ELR (cell line): ENCODE measurements around the gene SYNGR4.
"Not testable (repeated sequence)": the region's sequence is repeated elsewhere in the genome, so short reads cannot be mapped to it uniquely, and the experiment has no call there.

Experiments
- DNase-seq: peaks from one replicate; pipeline ENCODE4 v3.0.0-alpha.2; 2015; ENCODE audit warnings: low read depth

The SYNGR4 gene

DNA sequence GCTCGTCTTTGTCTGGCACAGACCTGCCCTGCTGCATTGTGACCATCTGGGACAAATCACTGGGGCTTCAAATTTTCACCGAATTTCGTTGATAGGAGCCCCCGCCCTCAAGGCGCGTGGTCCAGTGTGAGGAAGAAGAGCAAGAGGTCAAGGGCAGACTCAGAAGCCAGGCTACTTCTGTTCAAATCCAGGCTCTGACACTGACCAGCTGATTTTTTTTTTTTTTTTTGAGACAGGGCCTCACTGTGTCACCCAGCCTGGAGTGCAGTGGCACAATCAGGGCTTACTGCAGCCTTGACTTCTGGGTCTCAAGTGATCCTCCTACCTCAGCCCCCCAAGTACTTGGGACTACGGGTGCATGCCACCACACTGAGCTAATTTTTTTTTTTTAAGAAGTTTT lies 7.2 kb downstream of the SYNGR4 start:
- no peak for DNase-seq

DNA sequence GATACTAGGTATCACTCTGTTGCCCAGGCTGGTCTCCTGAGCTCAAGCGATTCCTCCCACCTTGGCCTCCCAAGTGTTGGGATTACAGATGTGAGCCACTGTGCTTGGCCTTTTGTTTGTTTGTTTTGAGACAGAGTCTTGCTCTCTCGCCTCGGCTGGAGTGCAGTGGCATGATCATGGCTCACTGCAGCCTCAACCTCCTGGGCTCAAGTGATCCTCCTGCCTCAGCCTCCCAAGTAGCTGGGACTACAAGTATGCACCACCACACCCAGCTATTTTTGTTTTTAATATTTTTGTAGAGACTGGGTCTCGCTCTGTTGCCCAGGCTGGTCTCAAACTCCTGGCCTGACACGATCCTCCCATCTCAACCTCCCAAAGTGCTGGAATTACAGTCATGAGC lies 7.6 kb downstream of the SYNGR4 start:
- not testable (repeated sequence) for DNase-seq

DNA sequence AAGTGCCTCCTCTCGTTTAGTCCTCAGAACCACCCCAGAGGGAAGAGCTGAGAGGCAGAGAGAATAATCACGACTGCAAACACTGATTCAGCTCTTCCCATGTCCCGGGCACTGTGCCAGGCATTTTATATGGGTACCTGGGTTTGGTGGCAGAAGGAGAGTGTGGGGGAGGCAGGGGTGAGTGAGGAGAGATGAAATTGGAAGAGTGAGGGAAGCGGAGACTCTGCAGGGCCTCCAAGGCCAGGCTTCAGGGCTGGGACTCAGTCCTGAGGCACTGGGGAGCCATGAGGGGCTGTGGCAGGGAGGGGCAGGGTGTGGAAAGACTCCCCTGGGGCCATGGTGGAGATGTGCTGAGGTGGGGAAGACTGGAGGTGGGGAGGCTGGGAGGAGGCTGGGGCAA lies 8.7 kb downstream of the SYNGR4 start:
- DNase-seq = no peak

DNA sequence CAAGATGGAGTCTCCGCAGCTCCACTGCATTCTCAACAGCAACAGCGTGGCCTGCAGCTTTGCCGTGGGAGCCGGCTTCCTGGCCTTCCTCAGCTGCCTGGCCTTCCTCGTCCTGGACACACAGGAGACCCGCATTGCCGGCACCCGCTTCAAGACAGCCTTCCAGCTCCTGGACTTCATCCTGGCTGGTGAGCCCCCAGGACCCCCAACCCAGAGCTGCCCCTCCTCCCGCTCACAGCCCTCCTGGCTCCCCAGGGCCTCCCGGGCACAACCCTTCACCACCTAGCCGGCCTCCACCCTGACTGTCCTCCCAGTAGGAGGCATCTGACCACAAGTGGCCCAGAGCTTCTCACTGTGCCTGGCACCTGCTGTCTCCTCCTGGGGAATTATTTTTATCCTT lies 9.4 kb downstream of the SYNGR4 start:
- DNase-seq = no peak

DNA sequence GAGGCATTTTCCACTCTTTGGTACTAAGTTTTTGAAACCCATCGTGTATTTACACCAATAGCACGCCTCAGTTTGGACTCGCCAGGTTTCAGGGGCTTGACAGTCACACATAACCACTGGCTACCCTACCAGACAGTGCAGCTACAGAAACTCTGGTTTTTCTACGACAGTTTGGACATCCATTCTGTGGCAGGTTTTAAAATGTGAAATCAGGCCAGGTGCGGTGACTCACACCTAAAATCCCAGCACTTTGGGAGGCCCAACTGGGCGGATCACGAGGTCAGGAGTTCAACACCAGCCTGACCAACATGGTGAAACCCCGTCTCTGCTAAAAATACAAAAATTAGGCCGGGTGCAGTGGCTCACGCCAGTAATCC lies 14.0 kb downstream of the SYNGR4 start:
- no peak for DNase-seq

DNA sequence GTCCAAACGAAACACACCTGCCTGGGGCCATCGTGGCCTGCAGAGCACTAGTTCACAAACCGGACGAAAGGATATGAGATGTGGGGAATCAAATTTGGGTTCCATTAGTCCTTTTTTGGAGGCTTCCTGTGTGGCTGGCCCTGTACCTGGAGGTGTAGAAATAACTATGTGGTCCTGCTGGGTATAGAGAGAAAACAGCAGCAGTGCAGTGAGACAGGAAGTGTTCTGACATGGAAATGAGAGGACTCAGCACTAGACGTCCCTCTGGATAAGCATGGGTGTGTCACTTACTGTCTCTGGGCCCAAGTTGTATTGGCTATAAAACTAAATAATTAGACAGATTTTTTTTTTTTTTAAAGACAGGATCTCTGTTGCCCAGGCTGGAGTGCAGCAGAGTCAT lies 14.9 kb downstream of the SYNGR4 start:
- DNase-seq = peak; percentile 41

DNA sequence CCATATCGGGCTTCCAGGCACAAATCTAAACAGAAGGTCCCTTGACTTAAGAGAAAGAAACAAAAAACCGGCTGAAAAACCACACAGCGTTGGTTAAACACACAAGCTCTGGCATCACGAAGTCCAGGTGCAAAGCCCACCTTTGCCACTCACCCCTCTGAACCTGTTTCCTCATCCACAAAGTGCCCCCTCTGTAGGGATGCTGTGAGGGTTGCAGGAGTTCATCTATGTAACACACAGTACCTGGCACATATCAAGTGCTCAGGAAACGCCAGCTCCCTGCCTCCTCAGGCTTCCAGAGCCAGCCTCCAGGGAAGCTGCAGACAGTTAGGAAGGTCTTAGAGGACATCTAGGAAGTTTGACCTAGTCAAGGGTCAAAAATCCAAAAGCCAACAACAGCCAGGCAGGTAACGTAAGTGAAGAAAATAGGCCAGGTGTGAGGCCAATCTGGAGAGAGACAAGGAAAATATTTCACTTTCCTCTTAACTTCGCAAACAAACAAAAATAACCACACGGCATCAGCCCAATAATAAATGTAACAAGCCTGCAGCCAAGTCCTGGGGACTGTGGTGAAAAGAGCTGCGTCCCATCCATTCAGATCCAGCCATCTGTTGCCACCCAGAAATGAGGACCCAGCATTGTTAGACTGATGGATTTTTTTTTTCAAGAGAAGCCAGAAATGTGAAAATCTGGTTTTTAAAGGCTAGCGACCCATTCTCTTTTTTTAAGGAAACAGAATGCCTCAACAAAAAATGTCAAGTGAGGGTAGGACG lies 17.2 kb downstream of the SYNGR4 start:
- no peak for DNase-seq

DNA sequence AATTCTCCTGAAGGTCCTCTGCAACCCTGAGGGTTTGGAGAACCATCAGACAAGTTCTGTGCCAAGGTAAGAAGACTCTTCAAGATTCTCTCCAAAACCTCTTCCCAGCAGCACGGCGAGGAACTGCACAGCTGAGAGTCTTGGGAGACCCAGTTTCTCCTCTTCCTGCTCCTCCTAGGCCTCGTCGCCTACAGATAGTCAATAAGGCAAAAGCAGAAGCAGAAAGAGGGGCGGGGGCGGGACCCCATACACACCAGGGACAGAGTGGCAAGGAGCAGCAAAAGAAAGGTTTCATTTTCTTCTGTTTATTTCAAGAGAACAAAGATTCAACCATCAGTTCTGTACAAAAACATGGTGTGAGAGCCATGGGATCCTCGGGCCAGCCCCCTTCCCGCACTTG lies 18.1 kb downstream of the SYNGR4 start:
- no peak for DNase-seq

DNA sequence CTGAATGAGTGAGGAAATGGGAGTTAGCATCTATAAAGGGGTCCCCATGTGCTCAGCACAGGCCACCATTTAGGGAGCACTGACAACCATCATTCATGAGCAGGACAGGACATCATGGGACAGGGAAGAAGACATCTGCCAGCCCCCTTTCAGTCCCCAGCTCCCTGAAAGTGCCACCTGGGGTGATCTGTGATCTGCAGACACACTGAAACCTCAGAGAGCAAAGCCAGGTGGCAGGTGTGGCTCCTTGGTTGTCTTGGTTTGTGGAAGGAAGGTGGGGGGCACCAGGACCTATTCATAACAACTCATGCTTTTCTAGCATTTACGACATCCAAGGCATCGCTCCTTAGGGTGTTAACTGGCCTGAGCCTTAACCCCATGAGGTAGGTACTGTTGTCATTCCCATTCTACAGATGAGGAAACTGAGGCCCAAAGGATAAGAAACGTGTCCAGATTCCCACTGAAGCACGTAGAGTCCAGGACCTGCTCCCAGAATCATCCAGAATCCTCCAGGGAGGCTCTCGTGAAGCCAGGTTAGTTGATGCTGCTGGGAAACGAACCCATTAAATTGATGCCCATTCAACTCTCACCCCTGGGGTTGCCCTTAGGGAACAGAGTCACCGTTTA lies 21.4 kb downstream of the SYNGR4 start:
- DNase-seq = no peak

DNA sequence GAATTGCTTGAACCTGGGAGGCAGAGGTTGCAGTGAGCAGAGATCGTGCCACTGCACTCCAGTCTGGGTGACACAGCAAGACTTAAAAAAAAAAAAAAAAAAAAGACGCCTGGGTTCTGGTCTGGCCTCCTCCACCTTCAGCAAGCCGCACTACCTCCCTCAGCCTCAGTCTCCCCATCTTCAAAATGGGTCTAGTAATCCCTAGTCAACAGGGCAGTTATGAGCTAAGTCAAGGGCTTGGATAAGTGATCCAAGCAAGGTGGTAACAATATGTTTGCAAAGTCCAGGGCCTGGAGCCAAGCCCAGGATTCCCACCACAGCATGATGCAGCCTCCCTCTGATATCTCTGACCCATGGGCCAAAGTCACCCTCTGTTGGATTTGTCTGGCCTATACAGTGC lies 22.8 kb downstream of the SYNGR4 start:
- DNase-seq = no peak

DNA sequence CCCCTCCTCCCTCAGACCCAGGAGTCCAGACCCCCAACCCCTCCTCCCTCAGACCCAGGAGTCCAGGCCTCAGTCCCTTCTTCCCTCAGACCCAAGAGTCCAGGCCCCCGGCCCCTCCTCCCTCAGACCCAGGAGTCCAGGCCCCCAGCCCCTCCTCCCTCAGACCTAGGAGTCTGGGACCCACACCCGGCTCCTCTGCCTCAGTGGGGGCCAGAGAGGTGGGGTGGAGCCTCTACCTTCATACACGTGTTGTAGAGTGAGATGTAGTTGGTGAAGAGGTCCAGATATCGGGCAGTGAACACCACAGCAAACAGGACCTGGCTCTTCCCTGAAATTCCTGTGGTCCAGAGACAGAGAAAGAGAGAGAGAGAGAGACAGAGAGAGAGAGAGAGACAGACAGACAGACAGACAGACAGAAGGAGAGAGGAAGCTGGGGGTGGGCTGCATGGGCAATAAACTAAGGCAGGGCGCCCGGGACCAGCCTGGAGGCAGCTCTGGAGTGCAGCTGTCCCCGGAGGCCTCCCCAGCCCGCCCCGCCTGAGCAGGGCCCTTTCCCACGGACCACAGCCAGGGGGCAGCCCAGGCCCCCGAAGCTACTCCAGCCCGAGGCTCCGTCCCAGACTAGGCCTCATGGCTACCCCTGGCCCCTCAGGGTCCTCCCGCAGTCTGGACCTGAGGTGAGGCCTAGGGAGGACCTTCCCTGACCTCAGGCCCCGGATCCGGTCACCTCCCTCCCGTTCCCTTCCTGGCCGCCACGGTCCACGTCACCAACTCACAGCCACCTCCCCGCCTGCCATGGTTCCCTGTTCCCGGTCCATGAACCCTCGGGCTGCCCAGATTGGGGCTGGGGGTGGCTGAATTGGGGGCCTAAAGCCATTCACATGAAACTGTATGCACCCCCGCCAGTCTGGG lies 26.3 kb downstream of the SYNGR4 start:
- peak; percentile 68 for DNase-seq

DNA sequence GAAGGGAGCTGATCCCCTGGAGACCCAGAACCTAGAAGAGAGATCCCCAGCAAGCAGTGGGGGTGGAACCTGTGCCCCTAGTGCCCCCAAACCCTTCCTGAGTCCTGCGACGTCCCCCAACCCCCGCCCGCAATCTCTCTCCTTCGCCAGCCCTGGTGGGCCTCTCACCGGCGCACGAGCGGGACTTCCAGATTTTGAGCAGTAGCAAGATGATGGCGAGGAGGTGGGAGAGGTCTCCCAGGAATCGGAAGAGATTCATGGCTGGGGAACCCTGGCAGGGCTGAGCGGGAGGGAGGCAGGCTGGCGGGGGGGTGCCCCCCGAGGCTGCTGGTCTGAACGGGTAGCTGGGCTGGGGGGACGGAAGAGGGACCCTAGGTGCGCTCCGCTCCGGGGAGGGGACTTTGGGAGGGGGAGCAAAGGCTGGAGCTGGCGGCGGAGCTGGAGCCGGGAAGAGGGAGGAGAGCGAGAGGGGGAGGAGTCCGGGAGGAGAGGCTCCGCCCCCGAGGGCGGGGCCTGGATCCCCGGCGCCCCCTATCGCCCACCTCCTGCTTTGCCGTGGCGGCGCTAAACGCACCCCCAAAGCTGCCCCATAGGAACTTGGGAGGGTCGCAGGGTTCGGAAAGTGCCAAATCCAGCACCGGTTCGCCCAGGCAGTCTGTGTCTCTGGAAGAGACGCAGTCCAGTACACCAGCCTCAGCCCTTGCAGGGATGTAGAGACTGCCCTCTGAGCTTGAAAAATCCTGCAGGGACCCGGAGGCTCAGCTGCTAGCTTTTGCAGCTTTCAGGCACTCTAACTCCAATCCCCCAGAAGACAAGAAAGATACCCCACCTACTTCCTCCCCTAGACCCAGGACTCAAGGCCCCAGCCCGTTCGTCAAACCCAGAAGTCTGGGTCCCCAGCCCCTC lies 27.2 kb downstream of the SYNGR4 start, which contains the start of gene KDELR1:
Gene KDELR1, minus strand, starts transcription at position 452 of the 906 bp plus-strand sequence. Its CDS starts 193 bp downstream, at position 259.
- peak; percentile 72 for DNase-seq

DNA sequence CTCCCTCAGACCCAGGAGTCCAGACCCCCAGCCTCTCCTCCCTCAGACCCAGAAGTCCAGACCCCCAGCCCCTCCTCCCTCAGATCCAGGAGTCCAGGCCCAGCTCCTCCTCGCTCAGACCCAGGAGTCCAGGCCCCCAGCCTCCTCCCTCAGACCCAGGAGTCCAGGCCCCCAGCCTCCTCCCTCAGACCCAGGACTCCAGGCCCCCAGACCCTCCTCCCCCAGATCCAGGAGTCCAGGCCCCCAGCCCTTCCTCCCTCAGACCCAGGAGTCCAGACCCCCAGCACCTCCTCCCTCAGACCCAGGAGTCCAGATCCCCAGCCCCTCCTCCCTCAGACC lies 27.8 kb downstream of the SYNGR4 start:
- DNase-seq = not testable (repeated sequence)

DNA sequence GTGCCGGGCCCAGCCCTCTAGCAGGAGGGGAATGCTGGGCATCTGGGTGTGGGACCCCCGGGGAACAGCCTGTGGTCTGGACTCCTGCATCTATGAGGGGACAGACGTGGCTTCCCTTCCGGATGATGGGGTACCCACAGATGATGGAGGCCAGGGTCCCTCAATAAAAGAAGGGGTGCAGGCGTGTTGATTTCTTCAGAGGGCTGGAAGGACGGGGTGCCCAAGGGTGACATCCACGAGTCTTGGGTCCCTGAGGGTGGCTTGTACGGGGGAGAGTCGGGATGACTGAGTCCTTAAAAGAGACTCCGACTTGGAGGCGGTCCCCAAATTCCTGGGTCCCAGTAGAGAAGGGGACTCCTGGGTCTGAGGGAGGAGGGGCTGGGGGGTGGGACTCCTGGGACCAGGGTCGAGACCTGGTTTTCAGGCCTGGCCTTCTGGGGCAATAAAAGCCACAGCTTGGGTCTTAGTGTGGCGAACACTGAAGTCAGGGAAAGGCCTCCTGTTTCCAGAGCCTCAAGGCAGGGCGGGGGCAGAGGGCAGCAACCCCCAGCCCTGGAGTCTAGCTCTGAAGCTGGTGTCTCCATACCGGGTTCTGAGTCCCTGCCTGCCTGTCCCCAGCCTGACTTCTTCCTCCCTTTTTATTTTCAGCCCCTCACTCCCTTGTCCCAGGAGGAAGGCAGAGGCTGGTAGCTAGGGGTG lies 28.8 kb downstream of the SYNGR4 start:
- no peak for DNase-seq

DNA sequence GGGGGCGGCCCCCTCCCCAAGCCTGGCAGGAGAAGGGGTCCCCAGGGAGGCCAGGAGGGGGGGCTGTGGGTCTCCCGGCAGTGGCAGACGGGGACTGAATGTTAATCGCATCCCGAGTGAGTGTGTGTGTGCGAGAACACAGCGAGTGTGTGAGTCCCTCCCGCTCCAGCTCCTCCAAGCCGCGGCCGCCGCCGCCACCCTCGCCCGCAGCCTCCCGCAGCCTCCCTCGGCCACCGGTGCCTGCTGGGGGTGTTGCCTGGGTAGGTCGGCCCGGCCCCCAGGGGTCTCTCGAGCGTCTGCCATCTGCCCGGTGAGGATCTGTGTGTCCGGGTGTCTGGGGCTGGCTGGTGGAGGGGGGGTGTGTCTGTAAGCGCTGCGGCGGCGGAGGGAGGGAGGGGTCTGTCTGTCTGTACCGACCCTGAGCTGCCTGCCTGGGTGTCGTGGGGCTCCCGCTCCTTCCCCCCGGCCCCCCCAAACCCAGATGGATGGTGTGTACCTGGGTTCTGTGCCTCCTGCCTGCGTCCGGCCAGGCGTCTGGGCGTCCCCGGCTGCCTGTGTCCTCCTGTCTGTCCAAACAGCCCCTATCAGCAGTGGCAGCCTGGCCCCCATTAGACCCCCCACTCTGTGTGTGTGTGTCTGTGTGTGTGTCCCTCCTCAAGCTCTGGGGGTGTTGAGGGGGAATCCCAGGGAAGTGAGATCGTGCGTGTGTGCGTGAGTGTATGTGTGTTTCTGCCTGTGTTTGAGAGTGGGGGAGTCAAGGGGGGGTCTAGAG lies 29.6 kb downstream of the SYNGR4 start, which contains the start of gene GRIN2D:
Gene GRIN2D, plus strand, starts transcription at position 110 of the 772 bp plus-strand sequence. CDS start 4,725 bp downstream, outside the sequence.
- DNase-seq = peak; percentile 40

DNA sequence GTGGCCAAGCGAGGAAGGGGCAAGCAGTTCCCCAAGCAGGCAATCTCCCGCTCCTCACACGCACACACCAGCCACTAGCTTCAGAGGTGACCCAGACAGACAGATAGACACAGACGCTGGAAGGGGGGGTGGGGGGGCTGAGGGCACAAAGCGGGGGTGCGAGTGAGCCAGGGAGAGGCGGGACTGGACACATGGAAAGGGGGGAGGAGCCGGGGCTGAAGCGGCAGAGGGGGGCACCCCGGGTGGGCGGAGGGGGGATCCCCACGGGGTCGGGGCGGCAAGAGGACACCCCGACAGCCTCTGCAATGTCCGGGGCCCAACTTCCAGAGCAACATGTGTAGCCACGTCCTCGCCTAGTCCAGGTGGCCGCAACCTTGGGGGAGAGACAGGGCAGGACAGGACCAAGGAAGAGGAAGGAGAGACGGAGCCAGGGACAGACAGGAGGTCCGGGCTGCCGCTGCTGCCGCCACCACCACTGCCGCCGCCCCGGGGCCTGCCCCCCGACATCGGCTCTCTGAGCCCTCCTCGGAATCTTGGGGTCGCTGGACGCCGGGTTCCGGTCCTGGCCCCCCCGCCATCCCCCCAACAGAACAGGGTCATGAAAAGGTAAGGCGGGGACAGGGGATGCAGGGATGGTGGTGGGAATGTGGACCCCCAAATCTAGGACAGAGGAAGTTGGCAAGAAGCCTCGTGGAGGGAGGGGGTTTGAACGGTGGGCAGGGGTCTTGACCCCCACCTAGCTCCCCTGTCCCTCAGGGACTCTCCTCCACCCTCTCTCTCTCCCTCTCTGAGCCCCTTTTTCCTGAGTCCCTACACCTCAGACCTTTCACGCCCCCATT lies 30.4 kb downstream of the SYNGR4 start:
- DNase-seq = peak; percentile 44

DNA sequence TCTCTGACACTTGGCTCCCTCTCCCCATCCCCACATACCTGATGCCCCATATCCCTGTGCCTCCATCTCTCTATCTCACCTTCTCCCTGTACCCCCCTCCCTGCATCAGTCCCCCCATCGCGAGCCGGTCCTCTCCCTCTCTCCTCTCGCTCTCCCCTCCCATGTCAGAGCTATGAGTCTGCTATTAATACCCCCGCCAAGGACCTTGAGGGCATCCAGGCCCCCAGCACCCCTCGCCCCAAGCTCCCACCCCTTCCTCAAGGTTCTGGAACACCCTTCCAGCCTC lies 30.9 kb downstream of the SYNGR4 start:
- no peak for DNase-seq

DNA sequence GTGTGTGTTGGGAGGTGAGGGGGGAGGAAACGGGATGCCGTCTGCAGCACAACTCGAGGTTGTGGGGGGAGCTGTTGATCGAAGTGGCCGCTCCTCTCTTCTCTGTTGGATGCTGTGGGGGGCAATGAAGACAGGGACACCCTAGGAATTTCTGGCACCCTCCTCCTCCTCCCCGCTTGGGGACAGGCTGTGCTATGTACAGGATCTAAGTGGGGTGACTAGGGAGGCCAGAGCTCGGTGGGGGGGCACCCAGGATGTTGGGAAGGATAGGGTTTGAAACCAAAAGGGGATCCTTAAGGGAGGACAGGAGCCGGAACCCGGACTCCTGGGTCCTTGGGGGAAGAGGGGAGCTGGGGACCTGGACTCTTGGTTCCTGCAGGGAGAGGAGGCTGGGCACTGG lies 31.3 kb downstream of the SYNGR4 start:
- DNase-seq = no peak

DNA sequence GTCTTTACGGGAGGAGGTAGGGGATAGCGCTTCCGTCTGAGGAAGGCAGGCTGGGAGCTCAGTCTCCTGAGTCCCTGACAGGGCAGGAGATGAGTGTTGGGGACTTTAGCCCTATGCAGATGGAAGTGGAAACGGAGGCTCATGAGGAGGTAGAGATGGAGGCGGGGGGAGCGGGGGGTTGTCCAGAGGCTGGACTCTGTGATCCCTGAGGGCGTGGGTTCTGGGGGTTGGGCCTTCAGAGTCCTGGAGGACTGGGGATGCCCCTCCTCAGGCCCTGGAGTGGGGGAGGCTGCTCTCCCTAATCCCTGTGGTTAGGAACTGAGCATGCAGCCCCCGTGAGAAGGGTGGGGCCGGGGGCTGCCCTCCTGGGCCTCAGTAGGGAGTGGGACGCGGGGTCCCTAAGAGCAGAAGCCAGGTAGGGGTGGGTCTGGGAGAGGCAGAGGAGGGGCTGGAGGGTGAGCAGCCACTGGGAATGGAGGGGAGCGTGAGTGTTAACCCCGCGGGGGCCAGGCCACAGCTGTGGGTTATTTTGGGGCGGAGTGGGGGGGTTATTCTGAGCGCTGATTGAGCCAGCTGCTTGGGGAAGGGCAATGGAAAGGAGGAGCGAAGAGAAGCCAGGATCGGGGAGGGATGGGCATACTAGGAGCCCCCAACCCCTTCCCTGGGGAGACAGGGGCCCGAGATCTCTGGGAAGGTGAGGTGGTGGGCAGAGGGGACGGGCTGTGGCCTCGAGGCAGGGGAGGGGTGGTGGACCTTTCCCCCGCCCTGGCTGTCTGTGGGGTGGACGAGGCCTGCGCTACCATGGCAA lies 32.1 kb downstream of the SYNGR4 start:
- DNase-seq = no peak
